Stimulated activated CD8-positive, alpha-beta memory T cell treated with anti-CD3 and anti-CD28 coated beads, Interleukin-7, amount 100 ng/mL, for 1 hour (primary cell): ENCODE data around the gene EML3.
A peak's percentile ranks its signal among the peaks of the same experiment; 100 is the strongest.
"Not testable (repeated sequence)": the region's sequence is repeated elsewhere in the genome, so short reads cannot be mapped to it uniquely, and the experiment has no call there.

ENCODE experiments used
- DNase-seq, 2 donors: peaks; one replicate each; pipeline ENCODE4 v3.0.0-alpha.2; 2020; ENCODE audit warnings: low read depth in 2 of 2

Gene EML3

GRCh38 chr11:62616957-62617356, 4.4 kb upstream of the EML3 start:
- not testable (repeated sequence) for DNase-seq

DNA sequence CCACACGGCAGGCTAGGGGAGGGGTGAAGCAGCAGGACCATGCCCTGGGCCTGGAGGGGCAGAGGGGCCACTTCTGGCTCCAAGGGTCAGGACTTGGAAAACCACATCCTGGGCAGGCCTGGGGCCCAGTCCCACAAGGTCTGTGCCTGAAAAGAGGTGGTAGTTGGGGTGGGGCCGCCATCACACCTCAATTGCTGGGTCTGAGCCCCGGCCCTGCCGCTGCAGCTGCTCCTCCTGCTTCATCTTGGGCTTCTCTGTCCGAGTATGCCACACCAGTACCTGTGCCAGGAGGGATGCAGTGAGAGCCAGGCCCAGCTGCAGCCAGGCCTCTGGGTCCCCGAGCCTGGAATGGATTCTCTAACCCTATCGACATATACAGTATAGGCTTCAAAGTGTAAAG, 2.9 kb upstream of the EML3 start:
- DNase-seq: no peak

DNA sequence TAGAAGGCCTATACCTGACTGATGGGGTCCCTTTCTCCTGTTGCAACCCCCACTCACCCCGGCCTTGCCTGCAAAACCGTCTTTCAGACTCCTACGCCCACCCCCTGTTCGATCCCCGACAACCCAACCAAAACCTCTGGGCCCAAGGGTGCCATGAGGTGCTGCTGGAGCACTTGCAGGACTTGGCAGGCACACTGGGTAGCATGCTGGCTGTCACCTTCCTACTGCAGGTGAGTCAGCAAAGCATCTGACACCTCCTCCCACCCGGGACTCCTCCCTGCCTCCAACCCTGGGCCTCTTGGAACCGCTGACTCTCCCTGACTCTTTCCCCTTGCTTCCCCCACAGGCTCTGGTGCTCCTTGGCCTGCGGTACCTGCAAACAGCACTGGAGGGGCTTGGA, 1.7 kb upstream of the EML3 start:
- no peak for DNase-seq

DNA sequence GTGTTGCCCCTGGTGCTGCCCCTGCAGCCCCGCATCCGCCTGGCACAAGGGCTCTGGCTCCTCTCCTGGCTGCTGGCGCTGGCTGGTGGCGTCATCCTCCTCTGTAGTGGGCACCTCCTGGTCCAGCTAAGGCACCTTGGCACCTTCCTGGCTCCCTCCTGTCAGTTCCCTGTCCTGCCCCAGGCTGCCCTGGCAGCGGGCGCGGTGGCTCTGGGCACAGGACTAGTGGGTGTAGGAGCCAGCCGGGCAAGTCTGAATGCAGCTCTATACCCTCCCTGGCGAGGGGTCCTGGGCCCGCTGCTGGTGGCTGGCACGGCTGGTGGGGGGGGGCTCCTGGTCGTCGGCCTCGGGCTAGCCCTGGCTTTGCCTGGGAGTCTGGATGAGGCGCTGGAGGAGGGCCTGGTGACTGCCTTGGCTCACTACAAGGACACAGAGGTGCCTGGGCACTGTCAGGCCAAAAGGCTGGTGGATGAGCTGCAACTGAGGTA, 760 bp upstream of the EML3 start:
- no peak for DNase-seq

GRCh38 chr11:62611705-62612365, 740 bp downstream of the EML3 start:
- no peak for DNase-seq

GRCh38 chr11:62610814-62611704, 1.5 kb downstream of the EML3 start:
- no peak for DNase-seq

DNA sequence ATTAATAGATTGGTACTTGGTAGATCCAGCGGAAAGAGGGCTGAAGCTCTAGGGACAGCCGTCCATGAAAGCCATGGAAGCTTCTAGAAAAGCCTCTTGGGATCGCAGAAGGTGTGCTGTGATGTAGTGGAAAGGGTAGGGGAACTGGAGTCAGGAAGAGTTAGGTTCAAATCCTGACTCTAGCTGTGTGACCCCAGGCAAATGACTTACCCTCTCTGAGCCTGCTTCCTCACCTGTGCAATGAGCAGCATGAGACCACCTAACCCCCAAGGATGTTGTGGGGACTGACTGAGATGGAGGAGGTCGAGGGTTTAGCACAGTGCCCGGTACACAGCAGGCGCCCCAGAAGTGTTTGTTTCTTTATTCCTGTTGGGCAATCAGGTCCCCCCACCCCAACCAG, 2.2 kb downstream of the EML3 start:
- no peak for DNase-seq

- DNase-seq: no peak
These were observed 3.8 kb downstream of the EML3 start for GRCh38 chr11:62608776-62609175.

DNA sequence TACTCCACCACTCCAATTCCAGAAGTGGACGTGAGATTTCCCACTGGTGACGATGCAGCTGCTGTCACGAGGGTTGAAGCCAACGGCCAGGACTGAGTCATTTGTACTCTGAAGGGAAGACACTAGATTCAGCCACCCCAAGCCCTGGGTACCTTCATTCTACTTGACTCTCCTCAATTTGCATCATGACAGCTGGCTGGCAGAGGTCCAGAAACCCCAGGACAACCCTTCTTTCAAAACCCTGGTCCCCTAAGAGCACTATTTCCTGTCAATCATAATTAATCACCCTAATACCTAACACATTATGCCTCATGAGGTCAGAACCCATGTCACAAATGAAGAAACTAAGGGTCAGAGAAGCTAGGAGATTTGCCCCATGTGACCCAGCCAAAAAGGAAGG, 4.9 kb downstream of the EML3 start:
- DNase-seq: no peak

DNA sequence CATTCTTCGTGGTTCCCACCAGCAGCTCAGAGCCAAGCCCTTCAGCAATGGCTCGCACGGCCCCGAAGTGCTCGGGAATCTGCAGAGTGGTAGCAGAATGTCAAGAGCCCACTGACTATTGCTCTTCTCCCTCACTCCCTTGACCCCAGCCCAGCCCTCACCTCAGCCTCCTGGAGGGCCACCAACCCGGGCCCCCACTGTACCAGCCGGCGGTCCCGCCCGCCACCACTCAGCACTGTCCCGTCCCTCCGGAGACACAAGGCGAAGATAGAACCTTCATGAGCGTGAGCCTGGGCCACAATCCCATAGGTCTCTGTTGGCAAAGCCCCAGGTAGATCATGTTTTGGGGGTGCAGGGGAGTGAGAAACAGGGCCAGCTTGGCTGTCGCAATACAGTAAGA, 6.7 kb downstream of the EML3 start:
- DNase-seq: no peak

DNA sequence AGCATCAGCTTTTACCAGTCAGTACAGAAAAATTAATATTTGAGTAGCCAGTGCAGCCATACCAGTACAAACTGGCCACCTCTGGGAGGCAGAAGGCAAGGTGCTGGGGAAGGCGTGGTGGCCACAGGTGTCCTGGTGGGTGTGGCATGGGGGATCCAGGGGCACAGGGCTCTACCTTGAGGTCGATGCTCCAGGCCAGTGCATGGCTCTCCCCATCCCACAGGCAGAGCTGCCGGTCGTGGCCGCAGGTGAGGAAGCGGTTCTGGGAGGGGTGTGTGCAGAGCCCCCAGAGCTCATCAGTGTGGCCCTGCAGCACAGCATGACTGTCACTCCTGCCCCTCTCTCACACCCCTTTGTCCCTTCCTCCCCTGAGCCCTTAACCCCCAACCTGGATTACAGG, 7.1 kb downstream of the EML3 start:
- DNase-seq: no peak

DNA sequence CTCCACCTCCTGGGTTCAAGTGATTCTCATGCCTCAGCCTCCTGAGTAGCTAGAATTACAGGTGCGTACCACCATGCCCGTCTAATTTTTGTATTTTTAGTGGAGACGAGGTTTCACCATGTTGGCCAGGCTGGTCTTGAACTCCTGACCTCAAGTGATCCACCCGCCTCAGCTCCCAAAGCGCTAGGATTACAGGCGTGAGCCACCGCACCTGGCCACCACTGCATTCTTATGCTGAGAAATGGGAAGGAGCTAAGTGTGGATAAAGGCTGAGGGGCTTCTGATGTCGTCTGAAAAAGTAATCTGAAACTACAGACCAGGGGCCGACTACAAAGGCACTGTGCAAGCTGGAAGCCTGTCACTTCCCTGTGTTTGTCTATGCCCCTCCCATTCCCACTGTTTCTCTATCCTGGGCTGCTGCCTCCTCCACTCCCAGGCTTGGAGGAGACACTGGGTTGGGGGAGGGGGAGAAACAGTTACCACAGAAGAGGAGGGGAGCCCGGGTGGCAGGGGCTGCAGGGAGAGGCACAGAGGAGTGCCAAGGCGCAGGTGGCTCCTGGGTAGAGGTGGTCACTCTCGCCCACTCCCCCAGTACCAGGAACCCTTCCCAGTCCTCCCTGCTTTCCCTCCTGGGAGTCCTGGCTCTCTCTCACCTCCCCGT, 8.0 kb downstream of the EML3 start:
- DNase-seq: no peak

DNA sequence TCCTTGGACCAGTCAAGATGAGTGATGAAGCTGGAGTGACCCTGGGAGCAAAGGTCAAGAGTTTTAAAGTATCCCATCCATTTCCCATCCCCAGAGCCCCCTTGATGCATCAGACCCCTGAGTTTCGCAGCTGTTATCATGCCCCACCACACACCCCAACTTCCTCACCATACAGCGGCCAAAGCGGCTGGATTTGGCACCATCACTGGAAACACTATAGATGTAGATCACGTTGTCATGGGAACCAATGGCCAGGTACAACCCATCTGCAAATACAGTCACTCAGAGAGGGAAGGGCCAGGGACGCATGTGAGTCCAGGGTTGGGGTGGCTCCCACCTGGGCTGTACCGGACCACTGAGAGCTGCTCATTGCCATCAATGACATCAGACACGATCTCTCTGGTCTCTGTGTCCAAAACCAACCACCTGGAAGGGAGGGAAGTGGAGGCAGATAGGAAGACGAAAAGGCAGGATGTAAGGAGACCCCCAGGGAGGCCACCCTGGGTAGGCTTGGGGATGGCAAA, 8.7 kb downstream of the EML3 start:
- DNase-seq: no peak

GRCh38 chr11:62603072-62603408, 9.5 kb downstream of the EML3 start:
- DNase-seq: no peak

DNA sequence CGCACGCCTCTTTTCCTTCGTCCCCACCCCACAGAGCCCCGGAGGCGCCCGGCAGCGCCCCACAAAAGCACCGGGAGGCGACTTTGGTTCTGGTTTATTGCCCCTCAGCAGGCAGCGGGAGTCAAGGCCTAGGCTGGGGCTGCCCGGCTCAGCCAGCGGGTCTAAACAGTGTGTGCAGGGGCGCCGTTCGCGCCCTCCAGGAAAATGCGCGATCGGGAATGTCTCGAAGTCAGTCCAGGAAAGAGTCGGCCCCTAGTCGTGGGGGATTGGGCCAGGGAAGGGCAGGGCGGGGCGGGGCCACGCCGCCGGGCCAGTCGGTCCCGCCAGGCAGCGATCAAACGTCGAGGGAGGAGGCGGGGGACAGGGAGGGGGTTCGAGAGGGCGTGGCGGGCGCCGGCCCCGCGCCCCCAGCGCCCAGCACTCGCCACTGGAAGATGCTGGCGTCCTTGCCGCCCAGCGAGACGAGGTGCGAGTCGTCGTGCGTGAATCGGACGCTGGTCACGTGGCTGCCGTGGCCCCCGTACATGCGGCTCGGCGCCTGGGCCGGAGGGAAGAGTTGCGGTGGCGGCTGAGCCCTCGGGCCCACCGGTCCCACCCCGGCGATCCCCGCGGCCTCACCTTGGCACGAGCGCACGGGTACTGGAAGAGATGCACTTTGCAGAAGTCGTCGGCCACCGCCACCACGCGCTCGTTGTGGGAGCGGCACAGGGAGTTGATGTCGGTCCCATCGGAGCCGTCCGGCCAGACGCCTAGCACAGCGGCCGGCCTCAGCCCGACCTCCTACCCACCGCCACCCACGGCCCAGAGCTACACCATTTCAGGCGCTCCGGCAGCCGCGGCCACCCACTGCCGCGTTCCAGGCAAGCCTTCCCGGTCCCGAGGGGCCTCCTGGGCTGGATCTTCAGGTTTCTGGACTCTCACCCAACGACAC, 10.2 kb downstream of the EML3 start:
- no peak for DNase-seq

DNA sequence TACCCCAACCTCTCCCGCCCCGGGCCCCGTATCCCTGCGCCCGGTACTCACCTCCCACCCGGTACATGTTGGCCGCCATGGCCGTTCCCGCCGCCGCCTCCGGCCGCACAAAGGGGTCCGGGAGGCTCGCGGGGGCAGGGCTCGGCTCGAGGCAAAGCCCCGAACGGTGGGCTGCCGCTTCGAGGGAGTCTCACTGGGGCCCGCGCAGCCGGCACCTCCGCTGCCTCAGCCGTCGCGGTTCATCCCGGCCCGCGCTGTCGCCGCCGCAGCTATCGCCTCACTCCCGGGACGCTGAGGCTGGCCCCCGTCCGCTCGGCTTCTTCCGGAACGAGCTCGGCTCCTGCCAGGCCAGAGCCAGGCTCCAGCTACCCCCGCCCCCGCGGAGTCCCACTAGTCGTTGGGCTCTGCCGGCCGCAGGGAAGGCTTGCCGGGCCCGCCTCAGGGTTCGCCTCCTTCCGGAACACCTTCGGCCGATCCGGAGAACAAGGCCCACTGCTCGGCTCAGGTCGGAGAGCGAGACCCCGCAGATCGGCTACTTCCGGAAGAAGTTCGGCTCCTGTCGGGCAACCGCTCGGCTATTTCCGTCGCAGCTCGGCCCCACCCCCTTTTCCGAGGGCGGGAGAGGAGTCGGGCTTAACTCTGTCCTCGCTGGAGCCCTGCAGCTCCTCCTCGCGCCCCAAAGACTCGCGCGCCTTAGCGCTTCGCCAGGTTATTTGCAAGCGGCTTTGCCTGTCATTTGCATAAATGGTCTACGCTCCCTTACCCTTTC, 11.0 kb downstream of the EML3 start, which contains the start of gene MTA2:
MTA2 (minus strand) TSS at position 494 of the 769 bp plus-strand sequence; CDS start at position 79, 415 bp downstream.
- peak; percentile 99 for DNase-seq

GRCh38 chr11:62601122-62601371, 11.5 kb downstream of the EML3 start:
- DNase-seq: no peak

DNA sequence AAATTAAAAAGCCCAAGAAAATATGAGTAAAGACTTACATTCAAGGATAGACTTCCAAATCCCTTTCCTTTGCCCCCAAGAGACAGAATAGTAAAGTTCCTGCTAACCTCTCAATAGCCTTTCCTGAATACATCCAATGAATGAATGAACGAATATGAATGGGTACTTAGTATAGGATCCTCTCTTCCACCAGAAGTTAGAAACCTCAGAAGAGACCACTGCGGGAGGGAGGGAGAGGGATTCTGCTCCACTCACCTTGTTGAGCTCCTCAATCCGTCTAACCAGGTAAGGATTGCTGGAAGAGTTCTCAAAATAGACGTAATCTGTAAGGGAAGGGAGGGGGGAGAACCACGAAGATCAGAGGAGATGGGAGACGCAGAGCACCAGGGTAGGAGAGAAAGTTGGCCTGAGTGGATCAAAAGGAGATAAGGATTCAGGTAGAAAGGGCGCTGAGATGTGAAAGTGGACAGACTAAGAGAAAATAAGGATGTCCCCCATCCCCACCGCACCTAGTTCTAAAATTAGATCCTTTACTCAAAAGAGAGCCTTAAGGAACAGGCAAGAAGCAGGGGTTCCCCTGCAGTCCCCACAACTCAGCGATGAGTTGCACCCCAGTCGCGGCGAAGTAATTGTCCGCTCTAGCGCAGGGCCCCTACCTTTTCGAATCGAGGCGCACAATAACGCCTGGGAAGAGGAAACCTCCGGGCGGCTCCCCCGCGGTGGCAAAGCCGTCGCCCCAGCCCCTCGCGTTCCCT, 12.0 kb downstream of the EML3 start:
- no peak for DNase-seq

- no peak for DNase-seq
These were observed 12.7 kb downstream of the EML3 start for GRCh38 chr11:62599901-62600300.

- peak; percentile 80 to 88 for DNase-seq
These were observed 13.4 kb downstream of the EML3 start for GRCh38 chr11:62599069-62599696.
